Limb (tissue), 2 donors: ENCODE results near the gene RFXAP.

ENCODE experiments used
- DNase-seq, 2 donors: peaks; one replicate each; pipeline ENCODE4 v3.0.0-alpha.2; 2016; ENCODE audit errors: extremely low spot score in 2 of 2

The RFXAP gene

GRCh38 chr13:36815062-36815461, 4.0 kb upstream of the RFXAP start:
- no peak for DNase-seq

- DNase-seq: no peak
Observed at GRCh38 chr13:36817996-36818803, 822 bp upstream of the RFXAP start.

DNA sequence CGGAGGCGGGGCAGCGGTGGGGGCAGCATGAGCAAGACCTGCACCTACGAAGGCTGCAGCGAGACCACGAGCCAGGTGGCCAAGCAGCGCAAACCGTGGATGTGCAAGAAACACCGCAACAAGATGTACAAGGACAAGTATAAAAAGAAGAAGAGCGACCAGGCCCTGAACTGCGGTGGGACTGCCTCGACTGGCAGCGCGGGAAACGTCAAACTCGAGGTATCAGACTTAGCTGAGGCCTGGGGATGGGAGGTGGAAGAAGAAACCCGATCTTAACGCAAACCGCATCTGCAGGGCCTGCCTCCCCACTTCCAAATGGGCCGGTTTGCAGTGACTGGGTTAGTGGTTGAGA, 693 bp downstream of the RFXAP start:
- no peak for DNase-seq

DNA sequence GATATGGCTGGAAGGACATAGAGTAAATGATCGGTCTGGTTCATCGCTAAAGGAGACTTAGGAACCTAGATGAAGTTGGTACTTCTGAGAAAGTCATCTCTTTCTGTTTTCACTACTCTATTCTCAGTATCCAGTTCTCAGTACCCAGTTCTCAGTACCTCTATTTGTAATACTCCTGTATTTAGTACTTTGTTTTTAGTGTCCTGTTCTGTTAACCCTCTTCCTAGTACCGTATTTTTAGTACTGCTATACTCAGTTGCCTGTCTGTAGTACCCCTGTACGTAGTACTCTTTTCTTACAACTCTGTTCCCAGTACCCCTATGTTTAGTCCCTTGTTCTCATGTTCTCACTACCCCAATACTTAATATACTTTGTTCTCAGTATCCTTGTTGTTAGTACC, 1.2 kb downstream of the RFXAP start:
- DNase-seq: no peak

DNA sequence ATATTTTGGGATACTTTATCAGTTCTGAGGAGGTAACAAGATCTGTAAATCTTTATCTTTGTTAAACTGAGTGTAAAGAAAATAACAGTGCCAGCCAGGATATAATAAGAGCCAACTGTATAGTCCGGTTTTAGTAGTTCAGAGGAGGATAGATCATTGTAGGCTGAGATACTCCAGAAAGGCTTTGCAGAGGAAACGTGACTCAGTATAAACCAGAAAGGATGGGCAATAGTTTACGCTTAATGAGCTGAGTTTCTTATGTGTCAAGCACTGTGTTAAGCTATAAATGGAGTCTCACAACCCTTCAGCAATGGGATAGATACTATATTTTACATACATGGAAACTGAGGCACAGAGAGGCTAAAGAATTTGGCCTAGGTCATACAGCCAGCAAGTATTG, 3.8 kb downstream of the RFXAP start:
- DNase-seq: no peak

- no peak for DNase-seq
Observed at GRCh38 chr13:36829753-36830152, 10.7 kb downstream of the RFXAP start.

GRCh38 chr13:36831291-36831690, 12.3 kb downstream of the RFXAP start:
- DNase-seq: no peak

GRCh38 chr13:36834299-36834698, 15.3 kb downstream of the RFXAP start:
- no peak for DNase-seq

DNA sequence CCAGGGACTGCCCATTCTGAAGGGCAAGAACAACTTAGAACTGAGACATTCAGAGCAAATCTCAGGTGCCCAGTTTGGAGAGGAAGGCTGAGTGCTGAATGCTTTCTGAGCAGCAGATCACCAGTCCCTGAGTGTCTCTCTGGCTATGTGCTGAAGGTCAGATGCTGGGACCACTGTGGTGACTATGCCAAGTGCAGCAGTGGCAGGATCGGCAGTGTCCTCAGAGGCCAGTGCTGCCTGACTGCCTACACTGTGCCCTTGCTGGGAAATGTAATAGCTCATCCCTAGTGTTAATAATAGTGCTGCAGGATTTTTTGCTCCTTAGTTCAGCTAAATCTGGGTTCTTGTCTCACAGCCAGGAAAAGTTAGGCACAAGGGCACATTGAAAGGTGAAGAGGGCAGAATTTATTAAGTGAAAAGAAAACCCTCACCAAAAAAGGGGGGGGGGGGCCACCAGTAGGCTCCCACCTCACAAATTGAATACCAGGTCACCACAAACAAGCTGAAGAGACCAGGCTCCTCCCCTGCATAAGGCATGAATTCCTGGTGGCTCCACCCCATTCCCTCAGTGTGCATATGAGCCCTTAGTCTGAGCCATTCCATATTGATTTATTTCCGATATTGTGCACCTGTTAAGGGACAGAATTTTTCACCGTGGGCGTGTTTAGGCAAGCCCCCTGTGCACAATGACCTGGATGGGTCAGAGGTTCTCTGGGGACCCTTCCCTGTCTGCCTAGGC, 18.5 kb downstream of the RFXAP start:
- DNase-seq: no peak

GRCh38 chr13:36839281-36839680, 20.3 kb downstream of the RFXAP start:
- DNase-seq: no peak

DNA sequence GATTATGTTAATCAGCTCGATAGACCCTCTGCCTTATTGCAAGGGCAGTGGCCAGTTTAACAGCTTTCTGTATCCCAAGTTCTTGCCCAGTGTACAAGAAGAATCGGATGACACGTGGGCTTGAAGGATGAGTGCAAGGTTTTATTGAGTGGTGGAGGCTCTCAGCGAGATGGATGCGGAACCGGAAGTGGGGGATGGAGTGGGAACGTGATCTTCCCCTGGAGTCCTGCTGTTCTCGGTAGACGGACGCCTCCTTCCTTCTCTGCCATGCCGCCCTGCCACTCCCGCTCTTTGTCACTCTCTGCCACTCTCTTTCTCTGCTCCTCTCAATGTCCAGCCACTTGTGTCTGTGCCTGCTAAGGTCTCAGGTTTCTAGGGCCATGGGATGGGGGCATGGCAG, 21.0 kb downstream of the RFXAP start:
- no peak for DNase-seq

DNA sequence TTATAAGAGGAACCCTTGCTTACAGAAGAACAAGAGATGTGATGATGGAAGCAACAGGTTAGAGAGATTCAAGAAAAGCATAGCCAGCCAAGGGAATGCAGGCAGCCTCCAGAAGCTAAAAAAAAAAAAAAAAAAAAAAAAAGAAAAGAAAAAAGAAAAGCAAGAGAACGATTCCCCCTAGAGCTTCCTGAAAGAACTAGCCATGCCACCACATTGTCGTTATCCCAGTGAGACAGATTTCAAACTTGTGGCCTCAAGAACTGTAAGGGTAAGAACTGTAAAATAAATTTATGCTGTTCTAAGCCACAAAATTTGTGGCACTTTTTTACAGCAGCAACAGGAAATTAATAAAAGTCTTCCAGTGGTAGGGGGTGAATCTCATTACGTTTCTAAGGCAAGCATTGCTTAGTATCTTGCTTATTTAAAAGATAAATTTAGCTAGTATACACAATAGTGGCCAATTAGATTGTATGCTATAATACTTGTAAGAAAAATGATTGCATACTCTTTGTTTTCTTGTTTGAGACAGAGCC, 21.8 kb downstream of the RFXAP start:
- no peak for DNase-seq

DNA sequence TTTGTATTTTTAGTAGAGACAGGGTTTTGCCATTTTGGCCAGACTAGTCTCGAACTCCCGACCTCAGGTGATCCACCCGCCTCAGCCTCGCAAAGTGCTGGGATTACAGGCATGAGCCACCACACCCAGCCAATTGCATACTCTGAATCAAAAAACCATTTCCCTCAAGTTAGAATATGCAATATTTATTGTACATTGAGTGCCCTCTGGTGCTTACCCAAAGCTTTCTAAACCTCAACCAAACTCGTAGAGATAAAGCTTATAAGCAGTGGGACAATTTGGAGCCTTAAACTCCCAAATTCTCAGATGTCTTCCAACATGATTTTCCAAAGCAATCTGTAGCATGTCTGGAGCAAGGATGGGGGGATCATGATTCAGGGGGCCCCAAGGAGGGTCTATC, 22.4 kb downstream of the RFXAP start:
- no peak for DNase-seq

DNA sequence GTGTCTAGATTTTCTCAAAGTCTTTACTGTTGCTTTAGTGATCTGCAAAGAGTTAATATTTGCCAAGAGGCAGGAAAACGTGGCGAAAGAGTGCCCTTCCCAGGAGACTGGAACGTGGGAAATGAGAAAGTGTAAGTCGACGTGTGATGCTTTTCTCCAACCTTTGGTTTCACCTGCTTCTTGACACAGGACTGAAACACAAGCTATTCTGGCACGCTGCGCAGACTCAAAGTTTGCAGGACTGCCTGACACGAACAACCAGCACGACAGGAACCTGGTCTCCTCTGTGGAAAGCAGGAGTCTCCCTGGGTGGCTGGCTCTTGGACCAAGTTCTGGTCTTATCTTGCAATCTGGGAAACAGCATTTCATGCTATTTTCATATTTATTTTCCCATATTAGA, 28.6 kb downstream of the RFXAP start:
- no peak for DNase-seq

GRCh38 chr13:36848199-36848982, 29.4 kb downstream of the RFXAP start:
- no peak for DNase-seq

DNA sequence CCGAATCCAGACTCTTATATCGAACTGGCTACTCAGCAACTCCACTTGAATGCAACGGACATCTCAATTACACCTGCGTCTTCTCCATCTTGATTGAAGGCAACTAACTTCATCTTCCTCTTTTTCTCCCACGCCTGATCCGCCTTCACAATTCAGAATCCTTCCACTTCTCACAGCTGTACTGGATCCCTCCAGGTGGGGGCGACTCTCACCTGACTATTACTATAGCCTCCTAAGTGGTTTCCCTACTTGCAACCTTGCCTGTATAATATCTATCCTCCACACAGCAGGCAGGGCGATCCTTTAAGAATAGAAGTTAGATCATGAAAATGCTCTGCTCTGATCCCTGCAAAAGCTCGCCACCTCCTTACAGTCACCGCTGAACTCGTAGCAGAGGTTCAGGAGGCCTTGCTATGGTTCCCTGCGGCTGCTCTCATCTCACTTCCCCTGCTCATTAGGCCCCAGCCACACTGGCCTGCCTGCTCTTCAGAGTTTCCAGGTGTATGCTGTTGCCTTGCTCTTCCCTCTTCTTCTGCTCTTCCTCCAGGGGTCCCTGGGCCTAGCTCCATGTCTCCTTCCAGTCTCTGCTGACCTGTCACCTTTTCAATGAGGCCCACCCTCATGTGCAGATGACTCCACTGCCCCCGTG, 31.9 kb downstream of the RFXAP start:
- no peak for DNase-seq

- DNase-seq: no peak
Observed at GRCh38 chr13:36857253-36857652, 38.2 kb downstream of the RFXAP start.

DNA sequence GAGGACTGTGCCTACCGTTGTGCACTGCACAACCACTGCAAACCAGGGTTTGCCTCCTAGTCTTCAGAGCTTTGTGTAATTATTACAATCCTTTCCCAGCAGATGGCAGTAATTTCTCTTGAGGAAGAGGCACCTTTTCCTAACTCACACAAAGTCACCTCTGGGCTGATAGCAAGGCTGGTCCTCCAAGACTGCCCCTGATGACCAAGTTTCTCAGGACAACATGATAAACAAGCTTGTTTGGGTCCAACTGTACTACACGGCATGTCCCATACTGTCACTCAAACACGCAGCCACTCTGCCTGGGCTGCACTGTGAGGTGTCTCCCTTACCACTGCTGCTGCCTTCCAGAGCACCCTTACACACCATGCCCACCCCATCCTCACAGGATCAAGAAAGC, 39.3 kb downstream of the RFXAP start:
- DNase-seq: peak in 1 of 2 donors; percentile 38

DNA sequence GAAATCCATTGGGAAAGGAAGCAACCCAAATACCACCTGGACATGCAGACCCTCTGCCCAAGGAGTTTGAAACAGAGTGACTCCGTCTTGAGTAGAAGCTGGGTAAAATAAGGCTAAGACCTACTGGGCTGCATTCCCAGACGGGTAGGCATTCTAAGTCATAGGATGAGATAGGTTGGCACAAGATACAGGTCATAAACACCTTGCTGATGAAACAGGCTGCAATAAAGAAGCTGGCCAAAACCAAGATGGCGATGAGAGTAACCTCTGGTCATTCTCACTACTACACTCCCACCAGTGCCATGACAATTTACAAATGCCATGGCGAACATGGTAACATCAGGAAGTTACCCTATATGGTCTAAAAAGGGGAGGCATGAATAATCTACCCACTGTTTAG, 40.2 kb downstream of the RFXAP start:
- no peak for DNase-seq

DNA sequence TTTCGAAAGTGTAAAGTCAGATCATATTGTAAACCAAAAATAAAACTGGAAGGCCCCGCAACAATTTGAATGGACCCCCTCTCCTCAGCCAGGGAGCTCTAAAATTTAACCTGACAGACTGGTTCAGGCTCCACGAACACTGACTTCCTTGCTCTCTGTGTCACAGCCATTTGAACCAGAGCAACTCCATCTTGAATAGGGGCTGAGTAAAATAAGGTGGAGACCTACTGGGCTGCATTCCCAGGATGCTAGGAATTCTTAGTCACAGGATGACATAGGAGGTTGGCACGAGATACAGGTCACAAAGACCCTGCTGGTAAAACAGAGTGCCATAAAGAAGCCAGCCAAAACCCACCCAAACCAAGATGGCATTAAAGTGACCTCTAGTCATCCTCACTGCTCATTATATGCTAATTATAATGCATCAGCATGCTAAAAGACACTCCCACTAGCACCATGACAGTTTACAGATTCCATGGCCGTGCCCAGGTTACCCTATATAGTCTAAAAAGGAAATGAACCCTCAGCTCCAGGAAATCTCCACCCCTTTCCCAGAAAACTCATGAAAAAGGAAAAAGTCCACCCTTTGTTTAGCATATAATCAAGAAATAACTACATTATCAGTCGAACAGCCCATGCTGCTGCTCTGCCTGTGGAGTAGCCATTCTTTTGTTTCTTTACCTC, 43.1 kb downstream of the RFXAP start:
- no peak for DNase-seq

- no peak for DNase-seq
Observed at GRCh38 chr13:36862722-36863121, 43.7 kb downstream of the RFXAP start.
